Peyer's patch (tissue), 4 donors: ENCODE data around the gene CSF1R. TPM values are rescaled to one million over a fixed set of nuclear protein-coding genes. Genes with fewer than 3 reads are reported as not detected.

Experiments
- DNase-seq, 3 donors: peaks; one replicate each; pipeline ENCODE4 v3.0.0-alpha.2; 2017 to 2019
- H3K27ac ChIP-seq, 4 donors: fragments of 200-600 bp; sonication (generic); one replicate each; pipeline ENCODE4 v1.5.1; 2016 to 2019
- H3K27me3 ChIP-seq, 2 donors: fragments of 200-600 bp; sonication (generic); one replicate each; pipeline ENCODE4 v1.5.1; 2019
- H3K36me3 ChIP-seq, 3 donors: fragments of 200-600 bp; sonication (generic); one replicate each; pipeline ENCODE4 v1.5.1; 2016 to 2019
- H3K4me1 ChIP-seq, 4 donors: fragments of 200-600 bp; sonication (generic); one replicate each; pipeline ENCODE4 v1.5.1; 2016 to 2019
- H3K4me3 ChIP-seq, 4 donors: fragments of 200-600 bp; sonication (generic); 1 replicate in 3 of 4; 2 replicates in 1 of 4; pipeline ENCODE4 v1.5.1; 2016 to 2019; ENCODE audit warnings: mild to moderate bottlenecking in 1 of 4
- H3K9me3 ChIP-seq, 4 donors: fragments of 200-600 bp; sonication (generic); one replicate each; pipeline ENCODE4 v1.5.1; 2016 to 2019; ENCODE audit warnings: mild to moderate bottlenecking in 1 of 4
- POLR2A ChIP-seq, 2 donors: fragments of 450-650 bp; IDR thresholded peaks; one replicate each; pipeline ENCODE4 v1.5.1; 2017; ENCODE audit warnings: antibody characterized with exemption in 2 of 2, mild to moderate bottlenecking in 2 of 2, moderate library complexity in 2 of 2
- total RNA-seq, 4 donors: library from RNA; depleted of rRNA; stranded (reverse); fragments of >200 nt; gene quantifications; one replicate each; pipeline ENCODE4 v1.1.0, GENCODE V29; 2016
- TF ChIP-seq, protein P1 (sequence below), 6 experiments: fragments of 450-650 bp in 4 of 6; fragments of 200-600 bp in 2 of 6; sonication (generic) in 1 of 6; IDR thresholded peaks; one replicate each; pipeline ENCODE4 v1.5.1; 2017 to 2019; ENCODE audit warnings: antibody characterized with exemption in 6 of 6, mild to moderate bottlenecking in 3 of 6, moderate library complexity in 1 of 6

The CSF1R gene
- total RNA-seq, 4 donors from 2014 or later = 2.1 to 24.8 (median 13.5) TPM

DNA sequence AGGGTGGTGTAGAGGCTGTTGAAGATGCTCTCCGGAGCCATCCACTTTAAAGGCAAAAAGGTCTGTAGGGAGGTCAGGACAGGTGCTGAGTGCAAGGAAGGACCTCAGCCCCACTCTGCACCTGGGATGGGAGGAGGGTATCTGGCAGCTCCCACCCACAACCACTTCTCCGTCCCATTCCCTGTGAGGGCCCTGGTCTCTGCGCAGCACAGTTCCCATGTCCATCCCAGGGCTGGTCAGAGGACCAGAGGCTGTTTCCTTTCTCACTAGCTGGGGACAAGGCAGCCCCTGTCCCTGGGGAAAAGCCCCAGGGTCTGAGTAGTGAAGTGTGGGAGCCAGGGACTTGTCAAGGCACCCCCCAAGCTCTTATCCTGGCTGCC is 33.7 kb upstream of the CSF1R start:
- DNase-seq = peak in 2 of 3 donors; percentile 11 to 37
- Histone ChIP-seq H3K4me3 (no peak overlapping the region), H3K4me1 (peaks cover 0 to 10% (median 0%) of the 10 kb centered on the region in 4 donors), H3K27ac (no peak overlapping the region), H3K36me3 (peaks cover 0 to 27% (median 0%) of the 10 kb centered on the region in 3 donors), H3K9me3 (no peaks in the 10 kb centered on the region), H3K27me3 (no peaks in the 10 kb centered on the region)
- TF ChIP-seq, protein P1, sequence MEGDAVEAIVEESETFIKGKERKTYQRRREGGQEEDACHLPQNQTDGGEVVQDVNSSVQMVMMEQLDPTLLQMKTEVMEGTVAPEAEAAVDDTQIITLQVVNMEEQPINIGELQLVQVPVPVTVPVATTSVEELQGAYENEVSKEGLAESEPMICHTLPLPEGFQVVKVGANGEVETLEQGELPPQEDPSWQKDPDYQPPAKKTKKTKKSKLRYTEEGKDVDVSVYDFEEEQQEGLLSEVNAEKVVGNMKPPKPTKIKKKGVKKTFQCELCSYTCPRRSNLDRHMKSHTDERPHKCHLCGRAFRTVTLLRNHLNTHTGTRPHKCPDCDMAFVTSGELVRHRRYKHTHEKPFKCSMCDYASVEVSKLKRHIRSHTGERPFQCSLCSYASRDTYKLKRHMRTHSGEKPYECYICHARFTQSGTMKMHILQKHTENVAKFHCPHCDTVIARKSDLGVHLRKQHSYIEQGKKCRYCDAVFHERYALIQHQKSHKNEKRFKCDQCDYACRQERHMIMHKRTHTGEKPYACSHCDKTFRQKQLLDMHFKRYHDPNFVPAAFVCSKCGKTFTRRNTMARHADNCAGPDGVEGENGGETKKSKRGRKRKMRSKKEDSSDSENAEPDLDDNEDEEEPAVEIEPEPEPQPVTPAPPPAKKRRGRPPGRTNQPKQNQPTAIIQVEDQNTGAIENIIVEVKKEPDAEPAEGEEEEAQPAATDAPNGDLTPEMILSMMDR (IDR thresholded peaks at IDR 0.05) = no peak

DNA sequence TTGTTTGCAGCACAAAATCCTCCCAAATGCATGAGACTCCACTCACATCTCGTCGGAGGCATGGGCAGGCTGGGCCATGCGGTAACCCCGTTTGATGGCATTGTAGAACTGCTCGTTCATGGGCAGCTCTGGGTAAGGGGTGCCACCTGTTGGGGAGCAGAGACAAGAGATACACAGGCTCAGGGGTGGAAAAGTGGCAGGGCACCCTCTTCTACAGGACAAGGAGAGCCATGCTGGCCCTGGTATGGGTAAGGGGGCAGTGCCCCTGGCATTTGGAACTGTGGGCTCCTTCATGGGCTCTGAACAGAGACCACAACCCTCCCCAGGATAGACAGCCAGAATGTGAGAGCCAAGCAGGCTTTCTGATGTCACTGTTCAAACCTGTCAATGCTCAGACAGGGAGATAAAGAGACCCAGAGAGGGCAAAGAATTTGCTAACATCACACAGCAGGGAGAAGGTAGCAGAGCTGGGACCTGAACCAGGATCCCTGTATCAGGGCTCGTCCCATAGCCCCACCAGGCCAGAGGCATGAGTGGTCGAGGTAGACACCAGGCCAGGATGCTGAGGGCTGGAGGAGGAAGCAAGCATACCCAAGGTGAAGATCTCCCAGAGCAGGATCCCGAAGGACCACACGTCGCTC is 33.2 kb upstream of the CSF1R start:
- peak in 2 of 3 donors; percentile 43 to 44 for DNase-seq
- Histone ChIP-seq H3K27me3 (no peaks in the 10 kb centered on the region), H3K4me3 (no peak overlapping the region), H3K4me1 (peaks cover 0 to 10% (median 0%) of the 10 kb centered on the region in 4 donors), H3K9me3 (no peaks in the 10 kb centered on the region), H3K27ac (no peak overlapping the region), H3K36me3 (peaks cover 0 to 26% (median 0%) of the 10 kb centered on the region in 3 donors)
- no peak for TF ChIP-seq POLR2A (IDR thresholded peaks at IDR 0.05)
- TF ChIP-seq, protein P1 (IDR thresholded peaks at IDR 0.05) = no peak

GRCh38 chr5:150118561-150119229 is 32.3 kb upstream of the CSF1R start:
- no peak overlapping the region for H3K27ac ChIP-seq

GRCh38 chr5:150117945-150118560 is 31.7 kb upstream of the CSF1R start:
- H3K27ac ChIP-seq = no peak overlapping the region
- H3K4me1 ChIP-seq = peaks cover 0 to 20% (median 0%) of the 10 kb centered on the region in 4 donors
- peaks cover 0 to 24% (median 0%) of the 10 kb centered on the region in 3 donors for H3K36me3 ChIP-seq
- no peak overlapping the region for H3K4me3 ChIP-seq
- H3K27me3 ChIP-seq = no peaks in the 10 kb centered on the region
- no peaks in the 10 kb centered on the region for H3K9me3 ChIP-seq
- DNase-seq = peak in 1 of 3 donors; percentile 28
- TF ChIP-seq, protein P1 (IDR thresholded peaks at IDR 0.05) = no peak
- TF ChIP-seq POLR2A (IDR thresholded peaks at IDR 0.05) = no peak

More at GRCh38 chr5:150118561-150119229, 32.3 kb upstream of the CSF1R start:
- DNase-seq = peak in 1 of 3 donors; percentile 31
- peaks cover 0 to 14% (median 0%) of the 10 kb centered on the region in 4 donors for H3K4me1 ChIP-seq
- H3K9me3 ChIP-seq = no peaks in the 10 kb centered on the region
- peaks cover 0 to 26% (median 0%) of the 10 kb centered on the region in 3 donors for H3K36me3 ChIP-seq
- TF ChIP-seq POLR2A (IDR thresholded peaks at IDR 0.05) = no peak
- TF ChIP-seq, protein P1 (IDR thresholded peaks at IDR 0.05) = no peak
- no peaks in the 10 kb centered on the region for H3K27me3 ChIP-seq
- no peak overlapping the region for H3K4me3 ChIP-seq

DNA sequence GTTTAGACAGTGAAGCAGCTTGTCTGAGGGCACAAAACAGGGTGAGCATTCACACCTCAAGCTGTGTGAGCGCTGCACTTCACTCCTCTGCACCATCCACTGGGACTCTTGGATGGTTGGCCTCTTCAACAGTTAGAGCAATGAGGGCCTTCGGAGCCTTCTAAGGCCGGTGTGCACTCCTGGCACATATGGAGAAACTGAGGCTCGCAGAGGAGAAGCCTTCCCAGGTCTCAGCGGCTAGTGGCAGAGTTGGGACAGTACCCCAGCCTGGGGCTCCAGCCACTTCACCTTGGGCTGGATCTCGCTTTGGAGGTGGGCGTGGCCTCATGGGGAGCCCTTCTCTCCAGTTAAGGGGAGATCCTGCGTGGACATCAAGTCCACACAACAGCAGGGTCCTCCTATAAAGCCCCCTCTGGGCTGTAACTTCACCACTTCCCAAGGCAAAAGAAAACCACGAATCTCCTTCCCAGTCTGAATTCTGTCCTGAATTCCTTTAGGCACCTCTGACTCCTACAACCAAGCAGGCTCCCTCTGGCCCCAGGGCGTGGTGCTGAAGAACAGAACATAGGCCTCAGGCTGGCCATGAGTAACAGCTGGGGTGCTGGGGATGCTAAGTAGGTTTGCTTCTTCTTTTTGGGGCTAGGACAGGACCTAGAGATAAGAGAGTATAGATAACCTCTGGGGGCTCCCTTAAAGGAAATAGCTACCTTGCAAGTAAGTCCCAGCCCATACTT is 30.5 kb upstream of the CSF1R start:
- H3K27ac ChIP-seq = no peak overlapping the region
- peak in 1 of 3 donors; percentile 39 for DNase-seq
- no peaks in the 10 kb centered on the region for H3K27me3 ChIP-seq
- no peaks in the 10 kb centered on the region for H3K9me3 ChIP-seq
- TF ChIP-seq POLR2A (IDR thresholded peaks at IDR 0.05) = no peak
- TF ChIP-seq, protein P1 (IDR thresholded peaks at IDR 0.05) = no peak
- H3K4me3 ChIP-seq = no peak overlapping the region
- peaks cover 0 to 17% (median 0%) of the 10 kb centered on the region in 3 donors for H3K36me3 ChIP-seq
- H3K4me1 ChIP-seq = peaks cover 0 to 12% (median 0%) of the 10 kb centered on the region in 4 donors
